ENCODE results near the gene PDCD1LG2. TPM values are rescaled to one million over a fixed set of nuclear protein-coding genes. Genes with fewer than 3 reads are reported as not detected.

The PDCD1LG2 gene
- total RNA-seq, 1 donor from 2014 or later, result not detected

DNA sequence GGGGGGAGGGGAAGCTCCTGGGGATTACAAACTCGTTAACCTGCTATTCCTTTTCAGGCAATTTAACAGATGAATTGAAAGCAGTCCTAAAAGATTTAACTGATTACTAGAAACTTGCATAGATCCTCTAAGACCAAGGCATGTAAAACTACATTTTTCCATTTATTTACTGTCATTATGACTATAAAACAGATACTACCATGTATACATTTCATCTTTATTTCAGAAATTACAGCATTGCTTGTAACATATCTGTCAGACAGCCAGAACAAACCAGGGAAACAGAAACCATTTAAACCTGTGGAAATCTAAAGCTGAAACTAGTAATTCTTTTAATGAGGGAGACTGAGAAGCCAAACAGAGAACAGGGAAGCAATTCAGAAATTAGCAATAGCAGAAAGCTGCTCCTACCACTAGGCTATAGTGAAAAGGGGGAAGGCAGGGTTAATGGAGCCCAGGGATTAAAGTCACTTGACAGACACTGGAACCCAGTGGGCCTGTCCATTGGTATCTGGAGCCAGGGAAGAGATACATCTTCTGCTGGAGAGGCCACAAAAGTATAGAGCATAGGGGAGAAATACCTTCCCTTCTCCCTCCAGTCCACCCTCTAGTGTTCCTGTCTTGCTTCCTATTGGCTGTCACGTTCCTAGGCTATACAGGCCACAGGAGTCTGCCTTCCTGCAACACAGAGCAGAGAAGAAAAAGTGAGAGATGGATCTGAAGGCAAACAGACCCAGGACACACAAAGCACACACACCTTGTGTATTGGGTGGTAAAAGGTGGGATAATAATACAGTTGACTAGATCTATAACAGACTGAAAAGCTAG, 33.8 kb downstream of the PDCD1LG2 start:
- Mint-ChIP-seq H3K9me3 (ENCODE audit: unreplicated experiment) (peaks cover 4% of the 10 kb centered on the region), H3K27me3 (ENCODE audit: unreplicated experiment) (peaks cover 2% of the 10 kb centered on the region), H3K27ac (ENCODE audit: unreplicated experiment) (no peak overlapping the region), H3K4me3 (ENCODE audit: unreplicated experiment) (no peak overlapping the region), H3K36me3 (ENCODE audit: unreplicated experiment) (no peaks in the 10 kb centered on the region), H3K4me1 (ENCODE audit: low read depth, unreplicated experiment) (peaks cover 2% of the 10 kb centered on the region)
- no peak for DNase-seq
- TF ChIP-seq, protein P1, sequence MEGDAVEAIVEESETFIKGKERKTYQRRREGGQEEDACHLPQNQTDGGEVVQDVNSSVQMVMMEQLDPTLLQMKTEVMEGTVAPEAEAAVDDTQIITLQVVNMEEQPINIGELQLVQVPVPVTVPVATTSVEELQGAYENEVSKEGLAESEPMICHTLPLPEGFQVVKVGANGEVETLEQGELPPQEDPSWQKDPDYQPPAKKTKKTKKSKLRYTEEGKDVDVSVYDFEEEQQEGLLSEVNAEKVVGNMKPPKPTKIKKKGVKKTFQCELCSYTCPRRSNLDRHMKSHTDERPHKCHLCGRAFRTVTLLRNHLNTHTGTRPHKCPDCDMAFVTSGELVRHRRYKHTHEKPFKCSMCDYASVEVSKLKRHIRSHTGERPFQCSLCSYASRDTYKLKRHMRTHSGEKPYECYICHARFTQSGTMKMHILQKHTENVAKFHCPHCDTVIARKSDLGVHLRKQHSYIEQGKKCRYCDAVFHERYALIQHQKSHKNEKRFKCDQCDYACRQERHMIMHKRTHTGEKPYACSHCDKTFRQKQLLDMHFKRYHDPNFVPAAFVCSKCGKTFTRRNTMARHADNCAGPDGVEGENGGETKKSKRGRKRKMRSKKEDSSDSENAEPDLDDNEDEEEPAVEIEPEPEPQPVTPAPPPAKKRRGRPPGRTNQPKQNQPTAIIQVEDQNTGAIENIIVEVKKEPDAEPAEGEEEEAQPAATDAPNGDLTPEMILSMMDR (IDR thresholded peaks at IDR 0.05; ENCODE audit: partially characterized antibody, unreplicated experiment), result no peak

DNA sequence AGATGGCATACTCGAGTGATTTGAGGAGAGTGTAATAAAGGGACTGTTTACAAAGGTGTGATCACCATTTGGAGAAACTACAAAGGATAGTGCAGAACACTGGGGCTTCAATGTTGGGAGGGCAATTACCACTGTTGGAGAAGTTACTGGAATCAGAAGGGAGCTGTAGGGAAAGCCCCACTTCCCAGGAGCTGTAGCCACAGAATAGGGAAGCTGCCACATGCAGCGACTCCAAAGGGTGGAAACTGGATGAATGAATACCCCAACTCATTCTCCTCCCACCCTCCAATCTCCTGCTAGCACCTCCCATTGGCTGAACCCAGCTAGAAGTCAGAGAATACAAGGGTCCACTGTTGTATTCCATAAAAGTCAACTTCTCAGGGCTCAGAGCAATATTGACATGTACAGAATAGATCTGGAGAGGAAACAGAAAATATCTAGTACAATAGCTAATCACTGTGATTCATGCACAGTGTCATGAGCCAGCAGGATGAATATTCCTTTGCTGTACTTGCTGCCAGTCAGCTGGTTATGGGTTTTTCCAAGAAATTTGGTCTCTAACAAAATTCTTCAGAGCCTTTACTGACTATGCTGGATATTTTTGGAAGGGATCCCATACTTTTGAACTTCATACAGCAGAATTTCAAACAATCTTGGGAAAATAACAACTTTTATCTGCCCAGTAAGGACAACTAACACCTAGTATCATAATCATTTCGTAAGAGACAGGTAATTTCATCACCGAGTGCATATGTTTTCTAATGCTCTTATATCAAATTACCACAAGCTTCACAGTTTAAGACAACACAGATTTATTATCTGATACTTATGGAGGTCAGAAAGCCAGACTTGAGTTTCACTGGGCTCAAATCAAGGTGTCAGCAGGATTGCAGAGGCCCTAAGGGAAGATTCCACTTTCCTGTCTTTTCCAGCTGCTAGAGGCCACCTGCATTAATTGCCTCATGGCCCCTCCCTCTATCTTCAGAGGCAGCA, 39.6 kb downstream of the PDCD1LG2 start:
- DNase-seq, result no peak
- TF ChIP-seq, protein P1 (IDR thresholded peaks at IDR 0.05; ENCODE audit: partially characterized antibody, unreplicated experiment), result no peak
- H3K27me3 Mint-ChIP-seq (ENCODE audit: unreplicated experiment), result peaks cover 2% of the 10 kb centered on the region
- peaks cover 1% of the 10 kb centered on the region for H3K9me3 Mint-ChIP-seq (ENCODE audit: unreplicated experiment)
- no peaks in the 10 kb centered on the region for H3K4me1 Mint-ChIP-seq (ENCODE audit: low read depth, unreplicated experiment)
- no peak overlapping the region for H3K4me3 Mint-ChIP-seq (ENCODE audit: unreplicated experiment)
- no peaks in the 10 kb centered on the region for H3K36me3 Mint-ChIP-seq (ENCODE audit: unreplicated experiment)
- no peak overlapping the region for H3K27ac Mint-ChIP-seq (ENCODE audit: unreplicated experiment)

DNA sequence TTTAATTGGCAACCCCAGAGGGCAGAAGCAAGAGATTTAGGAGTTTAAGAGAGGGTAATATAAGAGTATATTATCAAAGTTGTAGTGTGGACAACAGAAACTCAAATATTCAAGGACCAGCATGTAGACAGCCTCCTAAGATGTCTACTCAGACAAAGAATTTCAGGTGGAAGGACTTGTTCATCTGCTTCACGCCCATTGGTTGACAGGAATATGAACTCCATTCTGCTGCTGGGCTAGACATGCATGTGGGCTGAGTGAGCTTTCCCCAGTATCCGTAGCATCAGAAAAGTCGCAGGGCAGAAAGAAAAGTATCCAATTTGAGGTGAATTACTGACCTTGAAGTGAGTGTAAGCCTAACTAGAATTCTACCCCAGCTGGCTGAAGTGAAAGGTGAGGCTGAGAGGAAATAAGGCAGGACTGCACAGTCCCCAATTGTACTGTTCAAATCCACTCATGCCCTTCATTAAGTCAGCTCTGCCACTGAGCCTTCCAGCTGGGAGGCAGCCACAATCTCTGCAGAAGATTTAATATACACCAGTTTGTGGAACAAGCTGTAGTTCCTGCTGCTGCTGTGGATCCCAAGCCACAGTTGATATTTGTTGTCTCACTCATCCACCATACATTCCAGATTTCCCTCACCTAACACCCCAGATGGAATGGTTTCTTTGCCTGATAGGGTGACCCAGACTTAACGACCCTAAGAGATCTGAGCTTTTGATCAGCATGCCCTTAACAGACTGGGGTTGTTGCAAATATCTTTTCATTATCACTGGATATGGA, 41.2 kb downstream of the PDCD1LG2 start:
- TF ChIP-seq, protein P1 (IDR thresholded peaks at IDR 0.05; ENCODE audit: partially characterized antibody, unreplicated experiment), result no peak
- Mint-ChIP-seq H3K4me3 (ENCODE audit: unreplicated experiment) (no peak overlapping the region), H3K4me1 (ENCODE audit: low read depth, unreplicated experiment) (no peaks in the 10 kb centered on the region), H3K27me3 (ENCODE audit: unreplicated experiment) (no peaks in the 10 kb centered on the region), H3K9me3 (ENCODE audit: unreplicated experiment) (peaks cover 1% of the 10 kb centered on the region), H3K36me3 (ENCODE audit: unreplicated experiment) (no peaks in the 10 kb centered on the region), H3K27ac (ENCODE audit: unreplicated experiment) (no peak overlapping the region)
- no peak for DNase-seq

DNA sequence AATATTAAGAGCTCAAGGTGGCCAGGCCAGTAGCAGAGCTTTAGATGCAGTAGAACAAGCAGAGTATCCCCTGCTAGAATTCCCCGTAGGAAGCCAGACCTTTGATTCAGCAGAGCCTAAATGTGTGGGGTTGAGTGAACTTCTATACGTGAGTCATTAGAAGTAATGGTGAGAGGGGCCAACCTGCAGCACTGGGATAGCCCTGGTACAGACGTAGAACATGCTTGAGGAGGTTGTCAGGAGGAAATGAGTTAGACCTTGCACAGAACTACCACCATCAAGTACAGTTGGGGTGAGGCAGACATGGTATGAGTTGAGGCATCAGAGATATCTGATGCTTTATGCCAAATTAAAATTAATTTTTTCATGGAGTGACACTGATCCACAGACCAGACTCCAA, 42.0 kb downstream of the PDCD1LG2 start:
- no peak overlapping the region for H3K27ac Mint-ChIP-seq (ENCODE audit: unreplicated experiment)
- H3K9me3 Mint-ChIP-seq (ENCODE audit: unreplicated experiment), result peaks cover 1% of the 10 kb centered on the region
- H3K4me3 Mint-ChIP-seq (ENCODE audit: unreplicated experiment), result no peak overlapping the region
- H3K36me3 Mint-ChIP-seq (ENCODE audit: unreplicated experiment), result no peaks in the 10 kb centered on the region
- no peaks in the 10 kb centered on the region for H3K4me1 Mint-ChIP-seq (ENCODE audit: low read depth, unreplicated experiment)
- TF ChIP-seq, protein P1 (IDR thresholded peaks at IDR 0.05; ENCODE audit: partially characterized antibody, unreplicated experiment), result no peak
- DNase-seq, result no peak
- H3K27me3 Mint-ChIP-seq (ENCODE audit: unreplicated experiment), result no peaks in the 10 kb centered on the region
